HepG2 (cell line): Measurements from ENCODE around the gene PDLIM7. TPM values are rescaled to one million over a fixed set of nuclear protein-coding genes. Genes with fewer than 3 reads are reported as not detected.

ENCODE experiments used
- AFF4 ChIP-seq: sonication (generic); formaldehyde crosslinking; IDR thresholded peaks from 2 replicates; pipeline ENCODE4 v1.4.0; 2020; ENCODE audit warnings: missing genetic modification reagents
- ATAD3A ChIP-seq: sonication (generic); formaldehyde crosslinking; IDR thresholded peaks from 2 replicates; pipeline ENCODE4 v1.4.0; 2020; ENCODE audit warnings: missing genetic modification reagents
- HDAC1 ChIP-seq: sonication (generic); formaldehyde crosslinking; IDR thresholded peaks from 2 replicates; pipeline ENCODE4 v1.5.1; 2020; ENCODE audit warnings: mild to moderate bottlenecking, missing genetic modification reagents
- JARID2 ChIP-seq: sonication (generic); formaldehyde crosslinking; IDR thresholded peaks from 2 replicates; pipeline ENCODE4 v1.8.1; 2023; ENCODE audit warnings: missing genetic modification reagents, inconsistent platforms; ENCODE audit not compliant: insufficient replicate concordance
- JDP2 ChIP-seq: sonication (generic); formaldehyde crosslinking; IDR thresholded peaks from 2 replicates; pipeline ENCODE4 v1.8.1; 2022; ENCODE audit warnings: missing genetic modification reagents, borderline replicate concordance
- NR2F2 ChIP-seq: IDR thresholded peaks from 2 replicates; pipeline ENCODE4 v1.6.1; 2012; ENCODE audit warnings: low read depth, inconsistent platforms, borderline replicate concordance
- NRL ChIP-seq: sonication (generic); formaldehyde crosslinking; IDR thresholded peaks from 2 replicates; pipeline ENCODE4 v1.5.0; 2020; ENCODE audit warnings: missing genetic modification reagents, mild to moderate bottlenecking, moderate library complexity, borderline replicate concordance
- POLR2AphosphoS5 ChIP-seq: IDR thresholded peaks from 2 replicates; pipeline ENCODE4 v1.6.1; 2012; ENCODE audit warnings: low read depth, low read length
- RAD21 ChIP-seq: fragments of 450-650 bp; formaldehyde crosslinking; IDR thresholded peaks from 2 replicates; pipeline ENCODE4 v1.5.0; 2020; ENCODE audit warnings: mild to moderate bottlenecking
- SUZ12 ChIP-seq: fragments of 150-350 bp; IDR thresholded peaks from 2 replicates; pipeline ENCODE4 v1.6.1; 2014; ENCODE audit warnings: low read depth, low read length
- ZBTB33 ChIP-seq: sonication (generic); formaldehyde crosslinking; IDR thresholded peaks from 2 replicates; pipeline ENCODE4 v1.4.0; 2020; ENCODE audit warnings: missing genetic modification reagents
- ZFP62 ChIP-seq: sonication (generic); formaldehyde crosslinking; IDR thresholded peaks from 2 replicates; pipeline ENCODE4 v1.4.0; 2020; ENCODE audit warnings: missing genetic modification reagents
- ZNF224 ChIP-seq: sonication (generic); formaldehyde crosslinking; IDR thresholded peaks from 2 replicates; pipeline ENCODE4 v1.5.0; 2020; ENCODE audit warnings: mild to moderate bottlenecking, missing genetic modification reagents
- ZNF280D ChIP-seq: sonication (generic); formaldehyde crosslinking; IDR thresholded peaks from 2 replicates; pipeline ENCODE4 v1.5.1; 2020; ENCODE audit warnings: mild to moderate bottlenecking, missing genetic modification reagents
- ZNF484 ChIP-seq: sonication (generic); formaldehyde crosslinking; IDR thresholded peaks from 2 replicates; pipeline ENCODE4 v1.5.1; 2020; ENCODE audit warnings: mild to moderate bottlenecking, low read depth, missing genetic modification reagents, borderline replicate concordance
- ZNF607 ChIP-seq: sonication (generic); formaldehyde crosslinking; IDR thresholded peaks from 2 replicates; pipeline ENCODE4 v1.5.1; 2020; ENCODE audit warnings: missing genetic modification reagents, mild to moderate bottlenecking, borderline replicate concordance
- ZNF749 ChIP-seq: sonication (generic); formaldehyde crosslinking; IDR thresholded peaks from 2 replicates; pipeline ENCODE4 v1.8.0; 2022; ENCODE audit warnings: mild to moderate bottlenecking, missing genetic modification reagents, moderate library complexity, borderline replicate concordance
- ZNF772 ChIP-seq: sonication (generic); formaldehyde crosslinking; IDR thresholded peaks from 2 replicates; pipeline ENCODE4 v1.5.0; 2020; ENCODE audit warnings: mild to moderate bottlenecking, missing genetic modification reagents
- polyA plus RNA-seq, 8 experiments: library from polyadenylated mRNA; depleted of rRNA in 3 of 8; stranded (reverse) in 7 of 8; unstranded in 1 of 8; fragments of >200 nt; fragmentation: Illumina TruSeq in 4 of 8; extraction: Trizol in 4 of 8; gene quantifications; 2 replicates each; pipeline versions ENCODE4 v1.2.1 to v1.2.3, GENCODE V29; 2011 to 2016; ENCODE audit warnings: low read depth in 4 of 8, missing spikeins in 1 of 8, mixed read lengths in 1 of 8; ENCODE audit not compliant: insufficient read depth in 1 of 8
- total RNA-seq, 5 experiments: library from RNA; depleted of rRNA; stranded (reverse); fragments of >200 nt; fragmentation: Illumina TruSeq; extraction: Trizol; gene quantifications; 2 replicates each; pipeline ENCODE4 v1.2.3, GENCODE V29; 2016; ENCODE audit warnings: low read depth in 1 of 5

PDLIM7 gene
- total and polyA plus RNA-seq, 2 of the 13 experiments (the other 11 are each of a cell fraction or from before 2014, with no cell fraction given): 21.1 to 31.3 TPM

- peak; percentile 70; the same call in 1 of the 2 replicates for TF ChIP-seq ZNF607 (CRISPR knock-in tag)
- peak; percentile 48; the same call in 1 of the 2 replicates for TF ChIP-seq ZBTB33 (CRISPR knock-in tag)
- TF ChIP-seq ZNF772 (CRISPR knock-in tag): peak; percentile 98; the same call in 1 of the 2 replicates
- TF ChIP-seq JDP2 (CRISPR knock-in tag): no peak
- 0 out of 2 replicates have a peak, but pooled peaks have one; percentile 23 for TF ChIP-seq ZNF280D (CRISPR knock-in tag)
- TF ChIP-seq NR2F2: peak; percentile 26; the same call in 1 of the 2 replicates
- no peak for TF ChIP-seq AFF4 (CRISPR knock-in tag)
- TF ChIP-seq SUZ12: 0 out of 2 replicates have a peak, but pooled peaks have one; percentile 22
- peak; percentile 48; the same call in 1 of the 2 replicates for TF ChIP-seq RAD21 (CRISPR knock-in tag)
- peak; percentile 86 for TF ChIP-seq POLR2AphosphoS5
- TF ChIP-seq JARID2 (CRISPR knock-in tag): no peak
- 0 out of 2 replicates have a peak, but pooled peaks have one; percentile 8 for TF ChIP-seq ZNF749 (CRISPR knock-in tag)
- no peak for TF ChIP-seq ZFP62 (CRISPR knock-in tag)
- TF ChIP-seq ATAD3A (CRISPR knock-in tag): no peak
- no peak; the same call in 1 of the 2 replicates for TF ChIP-seq ZNF484 (CRISPR knock-in tag)
- TF ChIP-seq NRL: no peak; the same call in 1 of the 2 replicates
- TF ChIP-seq HDAC1 (CRISPR knock-in tag): peak; percentile 99
- peak; percentile 83 for TF ChIP-seq ZNF224 (CRISPR knock-in tag)
These were observed 19.5 kb upstream of the PDLIM7 start, which contains the start of gene DDX41 (continued) for GRCh38 chr5:177516601-177517568.
